NT2/D1 (cell line): ENCODE measurements around the gene HYOU1.

Experiments
- DNase-seq: peaks from one replicate; pipeline ENCODE4 v3.0.0-alpha.2; 2011; ENCODE audit warnings: low read depth, low spot score
- H3K27me3 ChIP-seq: 2 replicates; pipeline ENCODE4 v1.6.0; 2011; ENCODE audit warnings: mild to moderate bottlenecking; ENCODE audit not compliant: insufficient read length, insufficient read depth
- H3K36me3 ChIP-seq: 2 replicates; pipeline ENCODE4 v1.6.1; 2011; ENCODE audit warnings: mild to moderate bottlenecking, low read length, mixed read lengths; ENCODE audit not compliant: insufficient read depth, insufficient read length
- H3K4me1 ChIP-seq: 2 replicates; pipeline ENCODE4 v1.5.1; 2011; ENCODE audit not compliant: insufficient read depth, insufficient read length
- H3K4me3 ChIP-seq: 2 replicates; pipeline ENCODE4 v1.5.1; 2011; ENCODE audit warnings: low read depth; ENCODE audit not compliant: insufficient read length
- H3K9ac ChIP-seq: 2 replicates; pipeline ENCODE4 v1.6.0; 2011; ENCODE audit warnings: low read depth; ENCODE audit not compliant: insufficient read length
- H3K9me3 ChIP-seq: 2 replicates; pipeline ENCODE4 v1.5.1; 2011; ENCODE audit warnings: mild to moderate bottlenecking, low read length; ENCODE audit not compliant: insufficient read depth
- SUZ12 ChIP-seq: IDR thresholded peaks from 2 replicates; pipeline ENCODE4 v1.6.1; 2011; ENCODE audit not compliant: insufficient read length, insufficient read depth; ENCODE audit errors: extremely low read depth
- YY1 ChIP-seq: IDR thresholded peaks from 2 replicates; pipeline ENCODE4 v1.6.1; 2011; ENCODE audit not compliant: insufficient read length, insufficient read depth
- ZNF274 ChIP-seq: IDR thresholded peaks from 2 replicates; pipeline ENCODE4 v1.6.1; 2011; ENCODE audit warnings: mild to moderate bottlenecking, low read depth, low read length

The HYOU1 gene

GRCh38 chr11:119099711-119100110 lies 42.7 kb upstream of the HYOU1 start:
- peaks cover 10% of the 10 kb centered on the region for H3K4me1 ChIP-seq
- no peak overlapping the region for H3K4me3 ChIP-seq
- no peaks in the 10 kb centered on the region for H3K27me3 ChIP-seq
- TF ChIP-seq YY1 (no peak), SUZ12 (no peak), ZNF274 (no peak)
- H3K9me3 ChIP-seq, result peaks cover 6% of the 10 kb centered on the region; the same call in 1 of the 2 replicates
- DNase-seq, result no peak
- H3K9ac ChIP-seq, result no peak overlapping the region
- peaks cover 34% of the 10 kb centered on the region for H3K36me3 ChIP-seq

DNA sequence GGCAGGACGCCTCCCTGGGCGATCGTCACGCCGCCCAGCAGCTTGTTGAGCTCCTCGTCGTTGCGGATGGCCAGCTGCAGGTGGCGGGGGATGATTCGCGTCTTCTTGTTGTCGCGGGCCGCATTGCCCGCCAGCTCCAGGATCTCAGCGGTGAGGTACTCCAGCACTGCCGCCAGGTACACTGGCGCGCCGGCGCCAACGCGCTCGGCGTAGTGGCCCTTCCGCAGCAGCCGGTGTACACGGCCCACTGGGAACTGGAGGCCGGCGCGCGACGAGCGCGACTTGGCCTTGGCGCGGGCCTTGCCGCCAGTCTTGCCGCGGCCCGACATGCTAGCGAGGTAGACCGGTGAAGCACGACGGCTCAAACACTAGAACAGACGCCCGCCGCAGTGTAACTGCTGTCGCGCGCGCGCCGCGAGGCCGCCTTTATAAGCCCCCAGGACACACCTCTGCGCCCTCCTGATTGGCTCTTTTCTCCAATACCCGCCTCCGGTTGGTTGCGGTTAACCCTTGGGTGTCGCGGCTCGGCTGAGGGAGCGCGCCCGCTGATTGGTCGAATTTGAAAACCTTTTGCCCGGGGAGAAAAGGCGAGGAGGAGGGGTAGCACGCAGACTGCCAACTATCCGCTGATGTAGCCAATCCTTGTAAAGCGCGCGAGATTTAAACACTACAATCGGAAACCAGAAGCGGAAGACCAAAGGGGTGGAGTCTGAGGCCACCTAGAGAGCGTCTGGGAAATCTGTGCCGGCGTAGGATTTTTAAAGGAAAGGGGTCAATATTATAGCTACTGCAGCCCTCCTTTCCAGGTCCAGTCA lies 38.3 kb upstream of the HYOU1 start:
- Histone ChIP-seq H3K9me3 (peaks cover 6% of the 10 kb centered on the region; the same call in 1 of the 2 replicates), H3K27me3 (no peaks in the 10 kb centered on the region), H3K4me3 (peak overlapping the region; percentile 95), H3K36me3 (peaks cover 66% of the 10 kb centered on the region), H3K9ac (peak overlapping the region; percentile 94), H3K4me1 (peaks cover 5% of the 10 kb centered on the region)
- TF ChIP-seq ZNF274 (no peak), SUZ12 (no peak), YY1 (no peak)
- DNase-seq, result peak; percentile 98

- DNase-seq, result peak; percentile 56
Observed at GRCh38 chr11:119094816-119095065, 37.7 kb upstream of the HYOU1 start.

GRCh38 chr11:119093942-119094815 lies 37.2 kb upstream of the HYOU1 start:
- peak overlapping the region; percentile 94 for H3K9ac ChIP-seq
- peak overlapping the region; percentile 95 for H3K4me3 ChIP-seq
- H3K9me3 ChIP-seq, result peaks cover 6% of the 10 kb centered on the region; the same call in 1 of the 2 replicates
- H3K4me1 ChIP-seq, result peaks cover 3% of the 10 kb centered on the region
- TF ChIP-seq ZNF274 (no peak), SUZ12 (no peak)
- DNase-seq, result no peak
- no peaks in the 10 kb centered on the region for H3K27me3 ChIP-seq
- peaks cover 76% of the 10 kb centered on the region for H3K36me3 ChIP-seq

More at GRCh38 chr11:119094816-119095065, 37.7 kb upstream of the HYOU1 start:
- peaks cover 6% of the 10 kb centered on the region; the same call in 1 of the 2 replicates for H3K9me3 ChIP-seq
- peak overlapping the region; percentile 94 for H3K9ac ChIP-seq
- peaks cover 71% of the 10 kb centered on the region for H3K36me3 ChIP-seq
- peak overlapping the region; percentile 95 for H3K4me3 ChIP-seq
- H3K27me3 ChIP-seq, result no peaks in the 10 kb centered on the region
- H3K4me1 ChIP-seq, result peaks cover 3% of the 10 kb centered on the region
- TF ChIP-seq ZNF274 (no peak), YY1 (no peak), SUZ12 (no peak)

DNA sequence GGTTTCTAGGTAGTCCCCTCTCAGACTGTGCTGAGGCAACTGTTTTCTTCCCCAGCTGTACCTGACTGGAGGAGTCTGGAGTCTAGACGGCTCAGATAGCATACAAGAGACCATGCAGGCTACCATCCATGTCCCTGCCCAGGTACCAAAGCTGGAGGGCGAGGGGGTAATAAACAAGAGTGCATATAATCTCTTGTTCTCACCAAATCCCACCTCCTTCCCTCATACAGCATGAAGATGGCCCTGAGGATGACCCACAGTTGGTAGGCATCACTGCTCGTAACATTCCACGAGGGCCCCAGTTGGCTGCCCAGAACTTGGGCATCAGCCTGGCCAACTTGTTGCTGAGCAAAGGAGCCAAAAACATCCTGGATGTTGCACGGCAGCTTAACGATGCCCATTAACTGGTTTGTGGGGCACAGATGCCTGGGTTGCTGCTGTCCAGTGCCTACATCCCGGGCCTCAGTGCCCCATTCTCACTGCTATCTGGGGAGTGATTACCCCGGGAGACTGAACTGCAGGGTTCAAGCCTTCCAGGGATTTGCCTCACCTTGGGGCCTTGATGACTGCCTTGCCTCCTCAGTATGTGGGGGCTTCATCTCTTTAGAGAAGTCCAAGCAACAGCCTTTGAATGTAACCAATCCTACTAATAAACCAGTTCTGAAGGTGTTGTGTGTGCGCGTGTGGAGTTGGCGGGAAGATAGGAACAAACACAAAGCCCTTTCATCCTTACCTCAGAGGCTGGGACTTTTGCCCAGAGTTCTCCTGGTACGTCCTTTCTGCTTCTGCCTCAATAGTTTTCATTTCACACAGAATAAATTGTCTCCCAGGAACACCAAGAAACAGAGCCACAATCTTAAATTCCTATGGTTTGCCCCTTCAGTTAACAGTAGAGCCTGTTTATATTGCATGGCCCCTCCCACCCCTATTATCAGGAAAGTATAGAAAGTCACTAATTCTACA lies 36.2 kb upstream of the HYOU1 start:
- DNase-seq, result no peak
- Histone ChIP-seq H3K27me3 (no peaks in the 10 kb centered on the region), H3K4me3 (peak overlapping the region; percentile 95), H3K4me1 (peaks cover 3% of the 10 kb centered on the region), H3K36me3 (peaks cover 78% of the 10 kb centered on the region), H3K9me3 (peaks cover 6% of the 10 kb centered on the region; the same call in 1 of the 2 replicates), H3K9ac (peak overlapping the region; percentile 94)
- TF ChIP-seq YY1, result no peak
- TF ChIP-seq SUZ12, result no peak
- TF ChIP-seq ZNF274, result no peak

DNA sequence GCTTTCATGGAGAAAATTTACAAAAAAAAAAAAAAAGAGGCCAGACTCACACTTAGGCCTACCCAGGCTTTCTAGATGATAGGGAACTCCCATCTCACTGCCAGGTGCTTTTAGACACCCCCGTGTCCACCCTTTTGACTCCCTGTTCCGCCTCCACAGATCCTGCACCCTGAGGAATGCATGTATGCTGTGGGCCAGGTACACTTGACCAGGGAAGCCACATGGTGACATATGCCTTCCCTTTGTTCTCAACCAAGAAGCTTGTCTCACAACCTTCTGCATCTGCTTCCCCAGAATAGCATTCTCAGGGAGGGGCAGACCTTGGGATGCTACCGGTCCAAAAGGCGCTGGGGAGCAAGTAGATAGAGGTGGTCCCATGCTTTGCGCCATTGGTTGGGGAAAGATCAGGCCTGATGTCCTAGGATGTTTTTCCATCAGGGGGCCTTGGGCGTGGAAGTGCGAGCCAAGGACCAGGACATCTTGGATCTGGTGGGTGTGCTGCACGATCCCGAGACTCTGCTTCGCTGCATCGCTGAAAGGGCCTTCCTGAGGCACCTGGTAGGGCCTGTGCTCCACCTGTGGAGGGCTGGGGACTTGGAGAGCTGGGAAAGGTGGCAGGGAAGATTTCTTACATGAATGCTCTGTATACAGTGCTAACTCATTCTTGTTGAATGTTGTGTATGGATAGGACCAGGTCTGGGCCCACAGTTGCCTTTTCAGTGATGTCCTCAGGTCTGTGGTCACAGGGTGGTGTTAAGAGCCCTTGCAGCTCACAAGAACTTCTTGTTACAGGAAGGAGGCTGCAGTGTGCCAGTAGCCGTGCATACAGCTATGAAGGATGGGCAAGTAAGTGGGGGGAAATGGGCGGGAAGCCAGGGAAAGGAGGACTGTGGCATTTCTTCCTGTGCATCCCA lies 35.2 kb upstream of the HYOU1 start:
- Histone ChIP-seq H3K27me3 (no peaks in the 10 kb centered on the region), H3K36me3 (peaks cover 76% of the 10 kb centered on the region), H3K9me3 (peaks cover 6% of the 10 kb centered on the region; the same call in 1 of the 2 replicates), H3K9ac (no peak overlapping the region), H3K4me1 (peaks cover 3% of the 10 kb centered on the region), H3K4me3 (peak overlapping the region; percentile 95)
- no peak for DNase-seq
- TF ChIP-seq SUZ12 (no peak), ZNF274 (no peak), YY1 (no peak)
